SK-N-MC (cell line): ENCODE data around the gene RPGR.

Source experiments
- DNase-seq: peaks from one replicate; pipeline ENCODE4 v3.0.0-alpha.2; 2011; ENCODE audit warnings: low read depth, low spot score
- H3K27ac ChIP-seq: fragments of 200-600 bp; sonication (generic); 2 replicates; pipeline ENCODE4 v1.5.1; 2016; ENCODE audit warnings: mixed run types
- H3K36me3 ChIP-seq: fragments of 200-600 bp; sonication (generic); 2 replicates; pipeline ENCODE4 v1.6.1; 2017; ENCODE audit warnings: antibody characterized with exemption, low read length, mixed read lengths; ENCODE audit not compliant: insufficient read depth
- H3K4me3 ChIP-seq: fragments of 200-600 bp; sonication (generic); 2 replicates; pipeline ENCODE4 v1.5.1; 2016
- H3K9ac ChIP-seq: fragments of 200-600 bp; sonication (generic); 2 replicates; pipeline ENCODE4 v1.8.0; 2017; ENCODE audit warnings: mixed run types, mixed read lengths; ENCODE audit not compliant: insufficient read length
- H3K9me3 ChIP-seq: fragments of 200-600 bp; sonication (generic); 2 replicates; pipeline ENCODE4 v1.6.1; 2017; ENCODE audit warnings: low read depth, mild to moderate bottlenecking, antibody characterized with exemption, low read length, moderate library complexity, mixed read lengths
- EZH2 ChIP-seq: fragments of 200-600 bp; sonication (generic); IDR thresholded peaks from one replicate; pipeline ENCODE4 v1.6.1; 2017; ENCODE audit warnings: antibody characterized with exemption
- FOXP2 ChIP-seq: optimal IDR thresholded peaks from 2 replicates; pipeline ENCODE3; 2011; ENCODE audit warnings: mild to moderate bottlenecking, moderate library complexity; ENCODE audit not compliant: insufficient read depth; ENCODE audit errors: extremely low read length, control extremely low read depth
- POLR2AphosphoS5 ChIP-seq: IDR thresholded peaks from 2 replicates; pipeline ENCODE4 v1.6.1; 2012; ENCODE audit warnings: mild to moderate bottlenecking, low read depth, low read length, borderline replicate concordance

The RPGR gene

DNA sequence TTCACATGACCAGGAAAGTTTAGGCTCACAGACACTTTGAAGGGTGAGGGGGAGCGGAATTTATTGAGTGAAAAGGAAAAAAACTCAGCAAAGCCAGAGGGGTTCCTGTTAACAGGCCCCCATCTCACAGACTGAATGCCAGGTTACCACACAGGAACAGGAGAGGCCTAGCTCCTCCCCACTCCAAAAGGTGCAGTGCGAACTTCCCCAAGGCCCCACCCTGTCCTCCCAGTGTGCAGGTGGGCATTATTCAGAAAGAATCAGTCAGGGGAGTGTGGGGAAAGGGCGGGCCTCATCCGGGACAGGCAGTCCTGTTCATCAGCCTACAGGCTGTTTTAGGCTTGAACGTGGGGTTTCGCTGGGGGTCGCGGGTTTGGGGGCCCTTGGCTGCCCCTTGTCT is 29.1 kb upstream of the RPGR start:
- no peak for DNase-seq
- Histone ChIP-seq H3K9me3 (no peaks in the 10 kb centered on the region), H3K27ac (no peak overlapping the region), H3K9ac (no peak overlapping the region), H3K36me3 (no peaks in the 10 kb centered on the region), H3K4me3 (no peak overlapping the region)
- TF ChIP-seq POLR2AphosphoS5 (no peak), FOXP2 (no peak), EZH2 (no peak)

DNA sequence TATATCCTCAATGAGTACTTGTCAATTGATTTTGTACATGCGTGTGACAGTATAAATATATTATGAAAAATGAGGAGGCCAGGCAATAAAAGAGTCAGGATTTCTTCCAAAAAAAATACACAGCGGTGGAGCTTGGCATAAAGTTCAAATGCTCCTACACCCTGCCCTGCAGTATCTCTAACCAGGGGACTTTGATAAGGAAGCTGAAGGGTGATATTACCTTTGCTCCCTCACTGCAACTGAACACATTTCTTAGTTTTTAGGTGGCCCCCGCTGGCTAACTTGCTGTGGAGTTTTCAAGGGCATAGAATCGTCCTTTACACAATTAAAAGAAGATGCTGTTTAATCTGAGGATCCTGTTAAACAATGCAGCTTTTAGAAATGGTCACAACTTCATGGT is 25.1 kb upstream of the RPGR start, which contains the start of gene OTC:
Gene OTC (plus strand): TSS at position 243 of the 400 bp plus-strand sequence. CDS start 93 bp downstream, at position 336.
- H3K27ac ChIP-seq = no peak within 1 kb of the TSS
- no peak within 1 kb of the TSS for H3K4me3 ChIP-seq
- no peak for TF ChIP-seq EZH2
- TF ChIP-seq FOXP2 = no peak
- TF ChIP-seq POLR2AphosphoS5 = no peak

DNA sequence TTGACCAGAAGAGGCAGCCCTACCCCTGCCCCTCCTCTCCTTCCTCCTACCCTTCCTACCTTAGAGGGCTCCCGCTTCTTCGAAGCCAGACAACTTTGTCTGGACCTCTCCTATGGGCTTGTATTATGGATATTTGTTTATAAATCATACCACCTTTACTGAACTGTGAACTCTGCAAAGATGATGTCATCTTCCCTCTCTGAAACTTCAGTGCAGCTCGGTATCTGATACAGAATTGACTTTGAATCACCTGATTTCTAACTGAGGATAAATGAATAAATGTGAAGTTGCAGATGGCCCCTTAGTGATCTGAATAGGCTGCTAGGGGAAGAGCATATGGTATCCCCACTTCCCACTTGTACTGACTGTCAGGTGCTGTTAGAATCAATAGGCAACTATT is 24.0 kb upstream of the RPGR start:
- no peak for DNase-seq
- H3K27ac ChIP-seq = no peak overlapping the region
- no peak for TF ChIP-seq EZH2
- no peak for TF ChIP-seq FOXP2
- TF ChIP-seq POLR2AphosphoS5 = no peak
- no peaks in the 10 kb centered on the region for H3K9me3 ChIP-seq
- H3K36me3 ChIP-seq = no peaks in the 10 kb centered on the region
- no peak overlapping the region for H3K4me3 ChIP-seq
- H3K9ac ChIP-seq = no peak overlapping the region

More for the DNA sequence above, 25.1 kb upstream of the RPGR start, which contains the start of gene OTC:
- Histone ChIP-seq H3K9me3 (no peaks in the 10 kb centered on the region), H3K36me3 (no peaks in the 10 kb centered on the region), H3K9ac (no peak within 1 kb of the TSS)
- no peak for DNase-seq

GRCh38 chrX:38347136-38347535 is 19.8 kb upstream of the RPGR start:
- H3K27ac ChIP-seq = no peak overlapping the region
- TF ChIP-seq FOXP2 (no peak), POLR2AphosphoS5 (no peak), EZH2 (no peak)
- DNase-seq = no peak
- no peaks in the 10 kb centered on the region for H3K9me3 ChIP-seq
- no peaks in the 10 kb centered on the region for H3K36me3 ChIP-seq
- H3K9ac ChIP-seq = no peak overlapping the region
- H3K4me3 ChIP-seq = no peak overlapping the region

DNA sequence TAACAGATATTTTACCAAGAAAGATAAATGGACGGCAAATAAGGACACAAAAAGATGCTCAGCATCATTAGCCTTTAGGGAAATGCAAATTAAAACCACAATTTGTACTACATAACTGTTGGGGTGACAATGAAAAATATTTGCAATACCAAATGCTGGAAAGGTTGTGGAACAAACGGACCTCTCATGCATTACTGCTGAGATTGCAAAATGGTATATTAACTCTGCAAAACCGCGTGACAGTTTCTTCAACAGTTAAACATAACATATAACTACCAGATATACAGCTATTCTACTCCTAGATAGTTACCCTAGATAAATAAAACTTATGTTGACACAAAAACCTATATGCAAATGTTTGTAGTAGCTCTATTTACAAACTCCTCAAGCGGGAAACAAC is 18.8 kb upstream of the RPGR start:
- no peaks in the 10 kb centered on the region for H3K36me3 ChIP-seq
- H3K9me3 ChIP-seq = no peaks in the 10 kb centered on the region
- no peak for DNase-seq
- H3K4me3 ChIP-seq = no peak overlapping the region
- no peak overlapping the region for H3K9ac ChIP-seq
- H3K27ac ChIP-seq = no peak overlapping the region
- no peak for TF ChIP-seq EZH2

DNA sequence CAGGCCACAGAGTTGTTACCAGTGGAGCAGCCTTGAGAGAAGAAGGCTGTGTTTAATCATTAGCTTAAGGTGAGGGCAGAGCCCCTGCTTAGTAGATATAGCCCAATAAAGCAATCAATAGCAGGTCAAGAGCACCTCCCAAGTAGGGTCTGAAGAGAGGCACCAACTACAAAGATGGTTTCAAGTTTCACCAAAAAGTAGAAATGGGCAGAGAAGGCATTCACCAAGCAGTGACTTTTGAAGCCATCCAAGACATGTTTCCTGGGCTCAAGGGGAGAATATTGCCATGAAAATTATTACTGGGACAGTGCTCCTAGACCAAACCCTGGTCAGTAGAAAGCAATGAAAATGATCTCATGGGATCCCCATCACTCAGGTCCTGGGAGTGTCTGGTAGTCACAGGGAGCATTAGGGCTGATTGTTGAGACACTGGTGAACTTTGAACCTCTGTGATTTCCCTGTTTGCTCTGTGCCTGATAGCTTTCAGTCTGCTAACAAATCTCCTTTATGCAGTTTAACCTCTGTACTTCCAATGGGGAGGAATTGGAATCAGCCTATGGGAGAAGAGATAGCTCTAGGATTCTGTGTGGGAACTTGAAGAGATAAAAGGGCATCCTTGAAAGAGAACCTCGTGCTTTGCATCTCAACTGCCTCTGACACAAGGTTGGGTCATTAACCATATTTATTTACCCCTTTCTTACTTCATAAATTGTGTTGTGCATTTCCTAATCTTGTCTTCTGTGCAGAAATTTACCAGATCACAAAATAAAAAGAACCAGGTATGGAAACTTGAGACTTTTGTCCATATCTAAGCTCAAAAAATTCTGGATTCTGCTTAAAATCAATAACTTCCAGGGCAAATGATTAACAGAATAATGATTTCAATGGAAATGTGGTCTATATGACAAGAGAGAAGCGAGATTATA is 15.8 kb upstream of the RPGR start:
- Histone ChIP-seq H3K36me3 (no peaks in the 10 kb centered on the region), H3K9me3 (no peaks in the 10 kb centered on the region), H3K4me3 (no peak overlapping the region), H3K27ac (no peak overlapping the region), H3K9ac (no peak overlapping the region)
- DNase-seq = no peak
- TF ChIP-seq FOXP2 (no peak), POLR2AphosphoS5 (no peak), EZH2 (no peak)

GRCh38 chrX:38341442-38341841 is 14.1 kb upstream of the RPGR start:
- H3K9me3 ChIP-seq = no peaks in the 10 kb centered on the region
- H3K9ac ChIP-seq = no peak overlapping the region
- no peak overlapping the region for H3K27ac ChIP-seq
- no peaks in the 10 kb centered on the region for H3K36me3 ChIP-seq
- no peak overlapping the region for H3K4me3 ChIP-seq
- no peak for DNase-seq
- TF ChIP-seq FOXP2 (no peak), EZH2 (no peak), POLR2AphosphoS5 (no peak)

GRCh38 chrX:38336538-38337240 is 9.4 kb upstream of the RPGR start:
- H3K9ac ChIP-seq = no peak overlapping the region
- H3K27ac ChIP-seq = no peak overlapping the region

More at GRCh38 chrX:38336538-38337240, 9.4 kb upstream of the RPGR start:
- no peaks in the 10 kb centered on the region for H3K36me3 ChIP-seq
- no peaks in the 10 kb centered on the region for H3K9me3 ChIP-seq
- DNase-seq = no peak
- H3K4me3 ChIP-seq = no peak overlapping the region
- no peak for TF ChIP-seq EZH2
- TF ChIP-seq FOXP2 = no peak
- no peak for TF ChIP-seq POLR2AphosphoS5
